Right atrium auricular region (tissue), 2 donors: ENCODE data around the gene DLL1. TPM values are rescaled to one million over a fixed set of nuclear protein-coding genes. Genes with fewer than 3 reads are reported as not detected.
A peak's percentile ranks its signal among the peaks of the same experiment; 100 is the strongest.
"Not testable (repeated sequence)": the region's sequence is repeated elsewhere in the genome, so short reads cannot be mapped to it uniquely, and the experiment has no call there.

ENCODE experiments used
- DNase-seq: peaks from one replicate; pipeline ENCODE4 v3.0.0-alpha.2; 2019; ENCODE audit warnings: low spot score
- H3K27ac ChIP-seq, 2 donors: fragments of 200-600 bp; sonication (generic); 1 replicate in 1 of 2; 2 replicates in 1 of 2; pipeline ENCODE4 v1.5.1; 2016 to 2019
- H3K27me3 ChIP-seq, 2 donors: fragments of 200-600 bp; sonication (generic); one replicate each; pipeline versions ENCODE4 v1.5.1 to v1.6.0; 2017 to 2019
- H3K36me3 ChIP-seq: fragments of 200-600 bp; sonication (generic); one replicate; pipeline ENCODE4 v1.5.1; 2016
- H3K4me1 ChIP-seq, 2 donors: fragments of 200-600 bp; sonication (generic); one replicate each; pipeline versions ENCODE4 v1.5.1 to v1.6.0; 2017 to 2019
- H3K4me3 ChIP-seq, 2 donors: fragments of 200-600 bp; sonication (generic); 1 replicate in 1 of 2; 2 replicates in 1 of 2; pipeline ENCODE4 v1.5.1; 2017 to 2019; ENCODE audit warnings: mild to moderate bottlenecking in 1 of 2, moderate library complexity in 1 of 2
- H3K9me3 ChIP-seq, 2 donors: fragments of 200-600 bp; sonication (generic); one replicate each; pipeline ENCODE4 v1.5.1; 2019
- total RNA-seq, 2 donors: library from RNA; depleted of rRNA; stranded (reverse); fragments of >200 nt; gene quantifications; one replicate each; pipeline ENCODE4 v1.1.0, GENCODE V29; 2016
- TF ChIP-seq, protein P1 (sequence below), 2 donors: fragments of 200-600 bp; sonication (generic); IDR thresholded peaks; one replicate each; pipeline ENCODE4 v1.5.1; 2019; ENCODE audit warnings: antibody characterized with exemption in 2 of 2

The DLL1 gene, protein sequence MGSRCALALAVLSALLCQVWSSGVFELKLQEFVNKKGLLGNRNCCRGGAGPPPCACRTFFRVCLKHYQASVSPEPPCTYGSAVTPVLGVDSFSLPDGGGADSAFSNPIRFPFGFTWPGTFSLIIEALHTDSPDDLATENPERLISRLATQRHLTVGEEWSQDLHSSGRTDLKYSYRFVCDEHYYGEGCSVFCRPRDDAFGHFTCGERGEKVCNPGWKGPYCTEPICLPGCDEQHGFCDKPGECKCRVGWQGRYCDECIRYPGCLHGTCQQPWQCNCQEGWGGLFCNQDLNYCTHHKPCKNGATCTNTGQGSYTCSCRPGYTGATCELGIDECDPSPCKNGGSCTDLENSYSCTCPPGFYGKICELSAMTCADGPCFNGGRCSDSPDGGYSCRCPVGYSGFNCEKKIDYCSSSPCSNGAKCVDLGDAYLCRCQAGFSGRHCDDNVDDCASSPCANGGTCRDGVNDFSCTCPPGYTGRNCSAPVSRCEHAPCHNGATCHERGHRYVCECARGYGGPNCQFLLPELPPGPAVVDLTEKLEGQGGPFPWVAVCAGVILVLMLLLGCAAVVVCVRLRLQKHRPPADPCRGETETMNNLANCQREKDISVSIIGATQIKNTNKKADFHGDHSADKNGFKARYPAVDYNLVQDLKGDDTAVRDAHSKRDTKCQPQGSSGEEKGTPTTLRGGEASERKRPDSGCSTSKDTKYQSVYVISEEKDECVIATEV
- 10 to 100 TPM; 11.2 to 22.0 TPM for total RNA-seq

DNA sequence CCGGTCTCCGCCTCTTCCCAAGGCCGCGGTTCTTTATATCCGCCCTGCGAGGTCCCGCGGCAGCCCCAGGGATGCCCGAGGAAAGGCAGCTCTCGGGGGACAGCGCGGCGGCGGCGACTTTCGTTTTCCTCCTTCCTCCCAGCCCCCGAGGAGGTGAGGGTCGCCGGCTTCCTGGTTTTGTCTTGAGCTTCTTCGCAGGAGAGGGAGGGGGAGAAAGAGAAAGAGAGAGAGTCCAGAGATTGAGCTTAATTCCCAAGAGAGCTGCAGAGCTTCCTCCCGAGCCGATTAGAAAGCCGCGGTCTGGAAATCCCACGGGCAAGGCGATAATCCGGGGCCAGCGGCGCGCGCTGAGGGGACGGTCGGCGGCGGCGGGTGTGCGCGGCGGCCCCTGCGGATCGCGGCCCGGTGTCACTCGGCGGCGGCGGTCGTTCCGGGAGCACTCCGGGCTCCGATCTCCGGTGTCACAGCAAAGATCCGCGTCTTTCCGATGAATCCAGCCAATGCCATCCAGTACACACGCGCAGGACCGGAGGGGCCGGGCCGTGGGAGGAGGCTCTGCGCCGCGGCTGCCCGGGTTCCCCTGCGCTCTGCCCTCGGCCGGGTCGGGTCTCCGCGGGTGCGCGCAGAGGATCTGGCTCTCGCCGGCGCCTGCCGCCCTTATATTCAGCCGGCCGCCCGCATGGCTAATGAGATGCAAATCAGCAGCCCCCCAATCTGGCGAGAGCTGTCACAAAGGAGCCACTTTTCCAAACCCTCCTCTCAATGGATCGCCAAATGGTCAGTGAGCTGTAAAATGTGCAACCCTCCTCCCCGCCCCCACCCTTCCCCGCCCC is at the start of gene DLL1:
DLL1 (minus strand) TSS at position 783 of the 833 bp plus-strand sequence. CDS start 939 bp downstream, outside the sequence.
- H3K4me1 ChIP-seq = peaks cover 0 to 73% of the 10 kb centered on the region in 2 donors
- H3K27ac ChIP-seq = peak within 1 kb of the TSS; percentile 87
- H3K27me3 ChIP-seq = no peaks in the 10 kb centered on the region
- H3K36me3 ChIP-seq = peaks cover 6% of the 10 kb centered on the region
- TF ChIP-seq, protein P1, sequence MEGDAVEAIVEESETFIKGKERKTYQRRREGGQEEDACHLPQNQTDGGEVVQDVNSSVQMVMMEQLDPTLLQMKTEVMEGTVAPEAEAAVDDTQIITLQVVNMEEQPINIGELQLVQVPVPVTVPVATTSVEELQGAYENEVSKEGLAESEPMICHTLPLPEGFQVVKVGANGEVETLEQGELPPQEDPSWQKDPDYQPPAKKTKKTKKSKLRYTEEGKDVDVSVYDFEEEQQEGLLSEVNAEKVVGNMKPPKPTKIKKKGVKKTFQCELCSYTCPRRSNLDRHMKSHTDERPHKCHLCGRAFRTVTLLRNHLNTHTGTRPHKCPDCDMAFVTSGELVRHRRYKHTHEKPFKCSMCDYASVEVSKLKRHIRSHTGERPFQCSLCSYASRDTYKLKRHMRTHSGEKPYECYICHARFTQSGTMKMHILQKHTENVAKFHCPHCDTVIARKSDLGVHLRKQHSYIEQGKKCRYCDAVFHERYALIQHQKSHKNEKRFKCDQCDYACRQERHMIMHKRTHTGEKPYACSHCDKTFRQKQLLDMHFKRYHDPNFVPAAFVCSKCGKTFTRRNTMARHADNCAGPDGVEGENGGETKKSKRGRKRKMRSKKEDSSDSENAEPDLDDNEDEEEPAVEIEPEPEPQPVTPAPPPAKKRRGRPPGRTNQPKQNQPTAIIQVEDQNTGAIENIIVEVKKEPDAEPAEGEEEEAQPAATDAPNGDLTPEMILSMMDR (IDR thresholded peaks at IDR 0.05) = no peak
- no peak for DNase-seq
- H3K9me3 ChIP-seq = no peaks in the 10 kb centered on the region
- peak within 1 kb of the TSS; percentile 62 to 72 for H3K4me3 ChIP-seq

DNA sequence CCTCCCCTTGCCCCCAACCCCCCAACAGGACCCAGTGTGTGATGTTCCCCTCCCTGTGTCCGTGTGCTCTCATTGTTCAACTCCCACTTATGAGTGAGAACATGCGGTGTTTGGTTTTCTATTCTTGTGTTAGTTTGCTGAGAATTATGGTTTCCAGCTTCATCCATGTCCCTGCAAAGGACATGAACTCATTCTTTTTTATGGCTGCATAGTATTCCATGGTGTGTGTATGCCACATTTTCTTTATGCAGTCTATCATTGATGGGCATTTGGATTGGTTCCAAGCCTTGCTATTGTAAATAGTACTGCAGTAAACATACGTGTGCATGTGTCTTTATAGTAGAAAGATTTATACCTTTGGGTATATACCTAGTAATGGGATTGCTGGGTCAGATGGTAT is 44.3 kb upstream of the DLL1 start:
- H3K9me3 ChIP-seq, H3K4me1 ChIP-seq, DNase-seq, H3K27me3 ChIP-seq, H3K4me3 ChIP-seq, H3K27ac ChIP-seq: not testable (repeated sequence)
- H3K36me3 ChIP-seq = peaks cover 26% of the 10 kb centered on the region

DNA sequence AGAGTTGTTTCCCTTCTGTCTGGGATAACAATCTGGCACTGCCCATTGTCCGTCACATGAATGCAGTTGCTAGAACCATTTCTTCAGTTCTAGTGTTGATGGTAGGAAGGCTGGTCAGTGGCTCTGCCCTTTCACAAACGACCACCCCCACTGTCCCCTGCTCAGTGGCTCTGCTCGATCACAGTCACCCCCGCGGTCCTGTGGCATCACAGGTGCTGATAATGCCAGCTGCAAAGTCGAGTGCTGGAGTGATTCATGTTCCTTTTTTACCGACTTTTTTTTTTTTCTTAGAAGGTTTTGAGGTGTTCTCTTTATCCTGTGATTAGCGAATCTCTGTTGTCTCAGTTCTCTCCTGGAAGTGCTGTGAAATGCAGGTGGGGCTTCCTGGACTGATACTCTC is 38.4 kb upstream of the DLL1 start:
- H3K4me1 ChIP-seq = no peaks in the 10 kb centered on the region
- H3K9me3 ChIP-seq = no peaks in the 10 kb centered on the region
- H3K27me3 ChIP-seq = no peaks in the 10 kb centered on the region
- peaks cover 47% of the 10 kb centered on the region for H3K36me3 ChIP-seq
- DNase-seq = no peak
- no peak overlapping the region for H3K27ac ChIP-seq
- TF ChIP-seq, protein P1 (IDR thresholded peaks at IDR 0.05) = no peak
- H3K4me3 ChIP-seq = no peak overlapping the region

DNA sequence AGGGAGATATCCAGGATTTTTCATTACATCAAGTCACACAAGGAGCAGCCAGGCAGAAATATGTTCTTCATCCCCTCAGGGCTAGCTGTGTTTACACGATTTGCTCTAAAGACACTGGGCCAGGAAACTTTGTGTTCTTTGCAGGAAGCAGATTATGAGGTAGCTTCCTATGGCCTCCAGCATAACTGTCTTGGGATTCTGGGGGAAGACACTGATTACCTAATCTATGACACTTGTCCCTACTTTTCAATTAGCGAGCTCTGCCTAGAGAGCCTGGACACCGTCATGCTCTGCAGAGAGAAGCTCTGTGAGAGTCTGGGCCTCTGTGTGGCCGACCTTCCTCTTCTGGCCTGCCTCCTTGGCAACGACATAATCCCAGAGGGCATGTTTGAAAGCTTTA is 26.8 kb upstream of the DLL1 start:
- Histone ChIP-seq H3K27me3 (no peaks in the 10 kb centered on the region), H3K27ac (peak overlapping the region; percentile 1 to 32), H3K9me3 (no peaks in the 10 kb centered on the region), H3K4me3 (no peak overlapping the region), H3K36me3 (peaks cover 20% of the 10 kb centered on the region), H3K4me1 (peaks cover 0 to 40% of the 10 kb centered on the region in 2 donors)
- TF ChIP-seq, protein P1 (IDR thresholded peaks at IDR 0.05) = no peak
- DNase-seq = no peak

DNA sequence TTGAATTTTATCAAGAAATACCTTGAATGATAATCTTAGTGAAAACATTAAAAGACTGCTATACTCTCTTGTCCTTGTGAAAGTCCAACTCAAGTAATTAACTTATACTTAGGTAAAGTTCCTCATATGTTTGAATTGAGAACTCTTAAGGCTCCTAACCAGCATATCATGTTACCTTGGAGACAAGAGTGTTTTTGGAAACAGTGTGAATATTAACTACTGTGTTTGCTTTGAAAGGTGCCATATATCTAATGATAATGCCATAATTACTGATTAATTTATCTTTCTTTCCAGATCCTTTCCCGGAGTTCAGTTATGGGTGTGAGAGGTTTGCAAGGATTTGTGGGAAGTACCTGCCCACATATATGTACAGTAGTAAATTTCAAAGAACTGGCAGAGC is 26.2 kb upstream of the DLL1 start:
- Histone ChIP-seq H3K4me3 (no peak overlapping the region), H3K27ac (peak overlapping the region; percentile 1 to 32), H3K4me1 (peaks cover 0 to 45% of the 10 kb centered on the region in 2 donors), H3K9me3 (no peaks in the 10 kb centered on the region), H3K36me3 (peaks cover 20% of the 10 kb centered on the region), H3K27me3 (no peaks in the 10 kb centered on the region)
- TF ChIP-seq, protein P1 (IDR thresholded peaks at IDR 0.05) = no peak
- no peak for DNase-seq
